Islet precursor cell (in vitro differentiated cells): ENCODE measurements around the gene TMOD2.

Experiments used
- DNase-seq: peaks from one replicate; pipeline ENCODE4 v3.0.0-alpha.2; 2018

The TMOD2 gene

GRCh38 chr15:51736751-51737521 lies 14.5 kb upstream of the TMOD2 start:
- DNase-seq = peak; percentile 76

- DNase-seq = peak; percentile 76
Measured at GRCh38 chr15:51737522-51738305, 13.7 kb upstream of the TMOD2 start, which contains the start of gene LYSMD2. TSS of gene LYSMD2 (minus strand) at chr15:51737655. CDS start at chr15:51737622, 33 bp downstream.

DNA sequence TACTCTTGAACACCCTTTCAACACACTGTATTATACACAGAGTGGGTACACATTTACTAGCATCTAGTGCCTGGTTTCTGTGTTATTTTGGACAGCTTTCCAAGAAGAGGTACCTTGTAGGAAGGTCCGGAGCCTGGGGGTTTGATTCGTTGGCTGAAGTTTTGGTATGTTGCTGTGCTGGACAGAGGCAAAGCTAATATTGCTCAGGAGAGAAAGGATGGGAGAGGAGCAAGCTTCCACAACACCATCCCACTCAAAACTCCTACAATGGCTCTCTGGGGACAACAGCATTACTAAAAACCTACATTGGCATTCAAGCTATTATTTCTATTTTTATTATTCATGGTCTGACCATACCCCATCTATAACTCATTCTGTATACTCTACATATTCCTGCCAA lies 12.8 kb upstream of the TMOD2 start:
- no peak for DNase-seq

DNA sequence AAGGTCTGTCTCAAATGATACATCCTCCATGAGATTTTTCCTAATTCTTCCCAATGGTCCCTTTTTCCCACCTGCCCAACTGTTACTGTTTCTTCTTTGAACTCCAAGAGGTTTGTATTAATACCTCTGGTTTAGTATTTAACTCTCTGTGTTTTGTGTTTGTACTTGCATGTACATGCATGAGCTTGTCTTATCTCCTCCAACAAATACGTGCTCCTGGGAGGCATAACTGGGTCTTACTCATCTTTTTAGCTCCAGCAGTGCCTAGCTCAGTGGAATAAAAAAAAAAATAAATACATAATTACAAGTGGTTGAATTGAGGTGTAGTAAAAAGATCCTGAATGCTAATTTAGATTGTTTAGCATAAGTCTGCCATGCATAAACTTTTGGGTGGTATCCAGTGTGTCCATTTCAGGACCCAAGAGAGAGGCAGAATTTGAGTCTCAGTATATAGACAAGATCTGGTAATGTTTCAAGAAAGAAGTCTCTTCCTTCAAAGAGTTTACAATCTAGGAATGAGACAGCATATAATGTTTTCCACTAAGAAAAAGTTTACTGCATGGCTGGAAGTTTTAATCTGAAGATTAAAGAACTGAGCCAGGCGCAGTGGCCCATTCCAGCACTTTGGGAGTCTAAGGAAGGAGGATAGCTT lies 12.2 kb upstream of the TMOD2 start:
- no peak for DNase-seq

DNA sequence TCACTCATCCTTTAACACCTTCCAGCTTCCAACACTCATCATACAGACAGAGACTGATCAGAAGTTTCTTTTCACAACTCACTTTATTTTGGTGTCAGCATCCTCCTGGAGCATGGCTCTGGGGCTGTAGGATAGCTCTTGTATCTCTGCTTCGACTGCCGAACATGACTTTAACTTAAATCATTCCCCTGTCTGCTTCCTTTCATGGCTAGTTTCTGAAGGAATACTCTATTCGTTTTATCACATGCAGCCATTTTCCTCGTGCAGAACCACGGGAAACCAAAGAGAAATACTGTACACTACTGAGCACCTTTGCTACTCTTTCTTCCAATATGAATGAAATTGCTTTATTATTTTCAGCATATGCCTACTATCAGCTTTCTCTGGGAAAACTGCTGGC lies 2.1 kb upstream of the TMOD2 start:
- no peak for DNase-seq

DNA sequence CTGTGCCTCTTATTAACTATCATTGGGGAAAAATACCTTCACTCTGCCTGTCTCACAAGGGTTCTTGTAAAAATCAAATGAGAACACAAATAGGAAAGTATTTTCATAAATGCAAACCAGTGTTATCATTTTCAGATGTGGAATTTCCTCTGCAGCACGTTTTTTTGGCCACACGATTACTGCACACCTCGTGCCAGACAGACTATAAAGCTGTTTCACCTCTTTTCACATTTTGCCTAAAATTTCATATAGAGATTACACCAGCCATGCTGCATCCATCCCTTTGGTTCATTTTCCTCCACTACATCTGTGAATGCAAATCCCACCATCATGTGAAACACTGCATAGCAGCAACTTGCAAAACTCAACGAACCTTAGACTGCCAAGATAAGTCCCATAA lies 1.2 kb upstream of the TMOD2 start:
- no peak for DNase-seq

DNA sequence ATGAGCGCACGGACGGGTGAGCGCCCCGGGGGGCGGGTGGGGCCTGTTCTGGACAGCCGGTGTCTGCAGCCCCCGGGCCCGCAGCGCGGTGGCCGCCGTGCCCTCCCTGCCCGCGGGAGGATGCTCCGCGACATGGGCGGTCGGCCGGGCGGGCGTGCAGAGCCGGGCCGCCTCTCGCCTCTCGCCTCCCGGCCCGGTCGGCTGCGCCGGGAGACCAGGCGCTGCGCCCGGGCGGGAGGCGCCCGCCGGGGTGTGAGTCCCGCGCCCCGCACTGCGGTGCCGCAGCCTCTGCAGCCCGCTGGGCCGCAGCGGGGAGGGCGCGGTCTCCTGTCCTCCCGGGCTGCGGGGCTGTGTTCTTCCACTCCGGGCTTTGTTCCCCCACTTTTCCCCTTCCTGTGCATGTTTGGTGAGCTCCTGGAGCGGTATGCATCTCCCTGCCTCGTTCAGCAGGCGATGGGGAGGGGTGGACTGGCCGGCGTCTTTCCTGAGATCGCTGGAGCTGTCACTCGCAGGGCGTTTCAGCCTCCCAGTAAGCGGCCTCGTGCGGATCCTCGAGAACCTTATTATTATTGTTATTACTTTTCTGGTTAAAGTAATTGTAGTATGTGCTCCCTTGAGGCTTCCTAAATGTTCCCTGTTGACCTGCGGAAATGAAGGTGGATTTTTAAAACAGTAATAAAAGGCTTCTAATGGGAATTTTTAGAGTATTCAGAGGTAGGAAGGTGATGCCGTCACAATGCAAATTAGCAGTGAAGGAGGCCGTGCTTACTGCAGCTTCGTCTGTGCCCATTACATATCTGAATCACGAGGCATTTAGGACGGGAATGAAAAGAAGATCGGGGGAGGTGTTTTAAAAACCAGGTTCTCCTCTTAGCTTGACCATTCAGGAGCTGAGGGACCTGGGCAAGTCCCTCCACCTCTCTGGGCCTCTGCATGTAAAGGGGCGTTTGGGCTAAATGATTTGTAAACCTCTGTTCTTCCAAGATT lies 593 bp downstream of the TMOD2 start:
- DNase-seq = peak; percentile 77

GRCh38 chr15:51752888-51753287 lies 1.5 kb downstream of the TMOD2 start:
- DNase-seq = no peak

- DNase-seq = no peak
Measured at GRCh38 chr15:51754267-51754666, 2.9 kb downstream of the TMOD2 start.

- DNase-seq = no peak
Measured at GRCh38 chr15:51755790-51756189, 4.4 kb downstream of the TMOD2 start.

DNA sequence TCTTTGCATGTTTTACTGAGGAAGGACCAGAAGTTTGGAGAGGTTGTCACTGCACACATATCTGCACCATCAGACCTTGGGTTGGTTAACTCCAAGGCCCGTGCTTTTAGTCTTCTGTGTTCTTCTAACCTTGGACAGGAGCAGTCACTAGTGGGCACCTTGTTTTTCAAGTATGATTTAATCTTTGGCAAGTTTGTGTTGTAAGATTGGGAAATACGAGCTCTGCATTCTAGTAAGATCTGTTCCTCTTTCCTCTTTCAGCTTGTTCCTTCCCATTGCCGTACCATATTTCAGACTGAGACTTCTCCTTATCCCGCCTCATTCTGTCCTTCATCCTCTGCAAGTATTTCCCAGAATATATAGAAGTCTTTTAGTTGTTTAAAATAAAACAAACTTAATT lies 5.1 kb downstream of the TMOD2 start:
- DNase-seq = no peak

GRCh38 chr15:51757450-51757849 lies 6.1 kb downstream of the TMOD2 start:
- no peak for DNase-seq

DNA sequence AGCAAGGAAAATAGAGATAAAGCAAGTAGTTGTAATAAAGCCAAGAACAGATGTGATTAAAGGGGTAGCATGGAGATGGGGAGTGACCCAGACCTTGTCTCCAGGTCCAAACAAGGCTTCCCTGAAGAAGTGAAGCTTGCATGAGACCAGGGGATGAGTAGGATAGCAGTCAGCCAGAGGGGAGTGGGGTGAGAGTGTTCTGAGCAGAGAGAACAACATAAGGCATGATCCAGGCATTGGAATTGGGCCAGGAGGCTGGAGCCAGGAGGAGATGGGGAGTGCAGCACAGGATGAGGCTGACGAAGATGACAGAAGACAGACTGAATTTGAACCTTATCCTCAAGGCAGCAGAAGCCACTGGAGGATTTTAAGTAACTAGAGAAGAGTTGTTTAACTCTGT lies 7.2 kb downstream of the TMOD2 start:
- no peak for DNase-seq

- no peak for DNase-seq
Measured at GRCh38 chr15:51759557-51760070, 8.2 kb downstream of the TMOD2 start.

DNA sequence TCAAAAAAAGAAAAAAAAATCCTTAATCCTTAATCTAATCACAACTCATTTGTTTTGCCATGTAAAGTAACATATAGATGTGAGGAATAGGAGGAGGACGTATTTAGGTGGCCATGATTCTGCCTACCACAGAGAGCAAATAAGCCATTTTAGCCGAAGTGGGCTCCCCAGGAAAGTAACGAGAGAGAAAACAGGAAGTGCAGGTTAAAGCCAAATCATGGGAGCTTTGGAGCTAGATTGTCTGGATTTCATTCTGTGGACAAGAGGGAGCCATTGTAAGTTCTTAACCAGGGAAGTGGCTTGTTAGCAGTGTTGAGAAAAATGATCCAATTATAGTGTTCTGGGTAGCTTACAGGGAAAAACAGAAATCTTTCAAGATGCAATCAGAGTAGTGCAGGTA lies 9.4 kb downstream of the TMOD2 start:
- no peak for DNase-seq

- DNase-seq = no peak
Measured at GRCh38 chr15:51765751-51766150, 14.4 kb downstream of the TMOD2 start.

DNA sequence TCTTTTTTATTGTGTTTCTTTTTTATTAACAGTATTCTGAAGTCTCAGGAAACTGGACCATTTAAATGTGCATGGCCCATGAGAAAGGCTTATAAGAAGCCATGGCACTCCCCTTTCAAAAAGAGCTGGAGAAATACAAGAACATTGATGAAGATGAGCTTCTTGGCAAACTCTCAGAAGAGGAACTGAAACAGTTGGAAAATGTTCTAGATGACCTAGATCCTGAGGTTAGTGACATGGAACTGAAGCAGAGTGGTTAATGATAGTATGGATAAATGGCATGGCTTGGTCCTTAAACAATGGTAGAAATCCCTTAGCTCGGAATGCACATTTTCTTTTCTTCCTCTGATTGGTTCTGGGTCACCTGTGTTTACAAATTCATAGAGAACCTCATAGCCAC lies 14.9 kb downstream of the TMOD2 start:
- no peak for DNase-seq

GRCh38 chr15:51768018-51768417 lies 16.6 kb downstream of the TMOD2 start:
- DNase-seq = no peak

DNA sequence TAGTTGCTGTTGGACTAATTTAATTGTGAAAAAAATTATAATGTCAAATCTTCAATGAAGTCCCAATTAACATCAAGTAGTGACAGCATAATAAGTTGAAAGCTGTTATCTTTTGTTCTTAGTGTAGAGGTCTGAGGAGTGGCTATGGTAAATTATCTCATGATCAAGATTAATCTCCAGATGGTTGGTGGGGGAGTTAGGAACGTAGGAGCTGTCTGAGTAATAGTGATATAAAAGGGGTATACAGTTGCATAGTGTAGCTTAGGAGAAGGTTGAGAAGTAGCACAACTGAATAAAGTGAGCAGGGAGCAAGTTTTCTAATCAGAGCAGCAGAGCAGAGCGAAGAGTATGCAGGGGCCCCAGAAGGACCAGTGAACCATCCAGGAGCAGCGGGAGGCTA lies 19.5 kb downstream of the TMOD2 start:
- DNase-seq = no peak

DNA sequence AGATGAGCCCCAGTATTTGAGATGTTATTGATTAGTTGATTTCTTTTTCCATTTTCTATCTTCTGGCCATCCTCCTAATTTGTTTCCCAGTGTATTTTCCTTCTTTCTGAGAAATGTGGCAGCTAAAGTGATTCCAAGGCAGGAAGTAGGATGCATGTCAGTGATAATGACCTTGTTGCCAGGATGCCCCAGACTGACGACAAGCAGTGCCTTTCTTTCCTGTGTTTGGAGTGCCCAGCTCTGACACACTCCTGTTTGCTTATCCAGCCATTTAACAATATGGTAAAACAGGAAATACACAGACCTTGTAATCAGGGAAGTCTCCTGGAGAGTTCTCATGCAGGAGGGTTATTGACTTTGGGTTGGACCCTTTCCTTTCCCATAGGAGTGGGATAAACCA lies 20.4 kb downstream of the TMOD2 start:
- no peak for DNase-seq

DNA sequence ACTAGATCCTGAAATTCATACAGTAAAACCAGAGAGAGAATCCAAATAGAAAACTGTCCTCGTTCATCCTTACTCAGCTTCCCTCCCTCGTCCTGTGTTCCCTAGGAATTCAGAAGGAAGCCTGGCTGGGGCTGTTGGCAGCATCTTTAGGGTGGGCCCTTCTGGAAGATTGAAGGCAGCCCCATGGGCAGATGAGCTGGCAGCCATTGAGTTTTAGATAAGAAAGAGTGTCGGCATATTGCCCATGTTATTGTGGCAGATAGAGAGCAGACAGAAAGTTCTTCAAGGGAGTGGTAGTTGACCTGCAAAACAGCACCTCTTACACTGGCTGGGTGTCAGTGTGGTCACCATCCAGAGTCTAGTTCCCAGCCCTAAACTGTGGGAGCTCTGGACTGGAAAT lies 23.5 kb downstream of the TMOD2 start:
- DNase-seq = no peak
